H1 (cell line): ENCODE measurements around the gene MECR. TPM values are rescaled to one million over a fixed set of nuclear protein-coding genes. Genes with fewer than 3 reads are reported as not detected.

Source experiments
- CTCF ChIA-PET: fragments of 300-600 bp; sonication (Branson Sonifier 250); formaldehyde crosslinking; loops from one replicate; lab custom pipeline; 2021; ENCODE audit not compliant: partially characterized antibody; lab: Charles Lee
- POLR2A ChIA-PET: fragments of 300-600 bp; sonication (Branson Sonifier 250); formaldehyde crosslinking; loops from one replicate; lab custom pipeline; 2021; ENCODE audit warnings: inconsistent platforms; ENCODE audit not compliant: partially characterized antibody; lab: Charles Lee
- DNase-seq, 2 experiments: peaks; one replicate each; pipeline versions ENCODE4 v3.0.0 to v3.0.0-alpha.2; 2010 to 2022; ENCODE audit warnings: low spot score in 2 of 2, low read depth in 1 of 2, mixed read lengths in 1 of 2
- FAIRE-seq: peaks from 2 replicates; lab custom pipeline; 2011; peaks lifted over from hg19 to GRCh38; lab: Jason Lieb, UNC
- H2AFZ ChIP-seq: 2 replicates; pipeline ENCODE4 v1.8.1; 2012; ENCODE audit warnings: low read length, inconsistent platforms
- H2AK5ac ChIP-seq: 2 replicates; pipeline ENCODE4 v1.6.1; 2013; ENCODE audit warnings: low read depth, low read length
- H2BK120ac ChIP-seq: replicated peaks from 2 replicates; pipeline ENCODE3; 2013; ENCODE audit warnings: low read depth, low read length, inconsistent platforms
- H2BK12ac ChIP-seq: 2 replicates; pipeline ENCODE4 v1.6.1; 2013; ENCODE audit warnings: low read depth, low read length
- H2BK15ac ChIP-seq: 2 replicates; pipeline ENCODE4 v1.6.1; 2013; ENCODE audit warnings: low read length
- H2BK20ac ChIP-seq: 2 replicates; pipeline ENCODE4 v1.6.1; 2013; ENCODE audit warnings: low read length
- H2BK5ac ChIP-seq: 2 replicates; pipeline ENCODE4 v1.6.1; 2013; ENCODE audit warnings: low read depth, low read length
- H3K14ac ChIP-seq: 2 replicates; pipeline ENCODE4 v1.6.1; 2013; ENCODE audit warnings: inconsistent platforms; ENCODE audit not compliant: insufficient read length
- H3K18ac ChIP-seq: 2 replicates; pipeline ENCODE4 v1.6.1; 2013; ENCODE audit warnings: low read length; ENCODE audit errors: extremely low read depth
- H3K23ac ChIP-seq: 2 replicates; pipeline ENCODE4 v1.6.1; 2013; ENCODE audit warnings: inconsistent platforms; ENCODE audit not compliant: insufficient read length
- H3K23me2 ChIP-seq: 2 replicates; pipeline ENCODE4 v1.6.1; 2013; ENCODE audit warnings: low read depth, low read length
- H3K27ac ChIP-seq: 2 replicates; pipeline ENCODE4 v1.6.1; 2011; ENCODE audit warnings: low read depth, low read length, inconsistent platforms
- H3K27me3 ChIP-seq, 4 experiments: replicated peaks in 1 of 4; 1 replicate in 1 of 4; 2 replicates in 3 of 4; pipeline versions ENCODE4 v1.6.1 to v1.8.1; 2011 to 2013; ENCODE audit warnings: low read length in 3 of 4, mild to moderate bottlenecking in 3 of 4, inconsistent platforms in 2 of 4, mixed read lengths in 2 of 4, moderate library complexity in 1 of 4; ENCODE audit not compliant: control insufficient read depth in 3 of 4, insufficient read depth in 3 of 4; ENCODE audit errors: extremely low read depth in 1 of 4
- H3K36me3 ChIP-seq, 4 experiments: 2 replicates each; pipeline versions ENCODE4 v1.6.1 to v1.8.1; 2011 to 2013; ENCODE audit warnings: mild to moderate bottlenecking in 4 of 4, low read length in 3 of 4, moderate library complexity in 2 of 4, control low read depth in 1 of 4, inconsistent platforms in 1 of 4; ENCODE audit not compliant: insufficient read depth in 4 of 4, control insufficient read depth in 2 of 4
- H3K4ac ChIP-seq: replicated peaks from 2 replicates; pipeline ENCODE3; 2013; ENCODE audit warnings: low read length, low read depth, mixed read lengths, inconsistent platforms; ENCODE audit not compliant: insufficient read length
- H3K4me1 ChIP-seq, 4 experiments: replicated peaks in 1 of 4; 1 replicate in 1 of 4; 2 replicates in 3 of 4; pipeline versions ENCODE4 v1.6.1 to v1.8.1; 2011 to 2013; ENCODE audit warnings: low read length in 3 of 4, inconsistent platforms in 2 of 4, mixed read lengths in 1 of 4; ENCODE audit not compliant: insufficient read depth in 4 of 4, control insufficient read depth in 3 of 4
- H3K4me2 ChIP-seq, 2 experiments: 2 replicates each; pipeline versions ENCODE4 v1.6.1 to v1.8.1; 2011 to 2013; ENCODE audit warnings: low read depth in 2 of 2, low read length in 2 of 2, control low read depth in 1 of 2, inconsistent platforms in 1 of 2, mild to moderate bottlenecking in 1 of 2; ENCODE audit not compliant: insufficient read depth in 1 of 2
- H3K4me3 ChIP-seq, 4 experiments: fragments of 200-600, 300-600 bp in 1 of 4; sonication (generic), shearing (Covaris generic), sonication (Bioruptor Twin) in 1 of 4; 2 replicates each; pipeline versions ENCODE4 v1.5.1 to v1.8.1; 2011 to 2016; ENCODE audit warnings: low read length in 4 of 4, low read depth in 3 of 4, control low read depth in 2 of 4, inconsistent platforms in 2 of 4, mild to moderate bottlenecking in 2 of 4, mixed read lengths in 1 of 4, moderate library complexity in 1 of 4; ENCODE audit not compliant: insufficient read depth in 2 of 4; ENCODE audit errors: extremely low read depth in 1 of 4
- H3K56ac ChIP-seq: replicated peaks from 2 replicates; pipeline ENCODE3; 2013; ENCODE audit warnings: low read depth, mild to moderate bottlenecking, mixed read lengths, low read length, inconsistent platforms; ENCODE audit not compliant: insufficient read length
- H3K79me1 ChIP-seq: 2 replicates; pipeline ENCODE4 v1.6.1; 2013; ENCODE audit warnings: low read depth, low read length, control low read depth
- H3K79me2 ChIP-seq, 2 experiments: 2 replicates each; pipeline versions ENCODE4 v1.6.1 to v1.8.1; 2012 to 2013; ENCODE audit warnings: low read length in 2 of 2, mild to moderate bottlenecking in 2 of 2, inconsistent platforms in 1 of 2; ENCODE audit not compliant: insufficient read depth in 2 of 2, control insufficient read depth in 1 of 2
- H3K9ac ChIP-seq, 4 experiments: replicated peaks in 1 of 4; 1 replicate in 1 of 4; 2 replicates in 3 of 4; pipeline versions ENCODE4 v1.6.1 to v1.8.1; 2011 to 2013; ENCODE audit warnings: low read depth in 3 of 4, low read length in 3 of 4, control low read depth in 2 of 4, mild to moderate bottlenecking in 2 of 4, moderate library complexity in 2 of 4, inconsistent platforms in 1 of 4; ENCODE audit errors: extremely low read depth in 1 of 4
- H3K9me3 ChIP-seq, 2 experiments: 2 replicates each; pipeline versions ENCODE4 v1.6.1 to v1.8.1; 2012 to 2013; ENCODE audit warnings: mild to moderate bottlenecking in 2 of 2, moderate library complexity in 2 of 2, control low read depth in 1 of 2, inconsistent platforms in 1 of 2, low read depth in 1 of 2, low read length in 1 of 2, mixed read lengths in 1 of 2; ENCODE audit not compliant: insufficient read depth in 2 of 2
- H4K20me1 ChIP-seq, 2 experiments: replicated peaks in 1 of 2; 2 replicates each; pipeline versions ENCODE3 to v1.8.1; 2011 to 2013; ENCODE audit warnings: inconsistent platforms in 2 of 2, low read length in 2 of 2, mild to moderate bottlenecking in 1 of 2; ENCODE audit not compliant: insufficient read depth in 2 of 2, control insufficient read depth in 1 of 2
- H4K5ac ChIP-seq: 2 replicates; pipeline ENCODE4 v1.6.1; 2013; ENCODE audit warnings: low read length, low read depth, mixed read lengths, inconsistent platforms; ENCODE audit not compliant: insufficient read length
- H4K8ac ChIP-seq: 2 replicates; pipeline ENCODE4 v1.8.0; 2013; ENCODE audit warnings: mild to moderate bottlenecking, moderate library complexity, low read length, inconsistent platforms; ENCODE audit not compliant: insufficient read depth; ENCODE audit errors: extremely low read depth
- H4K91ac ChIP-seq: replicated peaks from 2 replicates; pipeline ENCODE3; 2013; ENCODE audit warnings: low read length, mixed read lengths, inconsistent platforms; ENCODE audit not compliant: insufficient read length
- POLR2A ChIP-seq, 2 experiments: IDR thresholded peaks; 1 replicate in 1 of 2; 2 replicates in 1 of 2; pipeline ENCODE4 v1.6.1; 2011; ENCODE audit warnings: low read depth in 2 of 2, low read length in 2 of 2, mild to moderate bottlenecking in 2 of 2; ENCODE audit errors: control extremely low read depth in 1 of 2
- RBBP5 ChIP-seq: IDR thresholded peaks from 2 replicates; pipeline ENCODE4 v1.7.1; 2012; ENCODE audit warnings: low read depth, mild to moderate bottlenecking, inconsistent platforms, low read length, moderate library complexity, borderline replicate concordance
- WGBS, 2 experiments: shearing (Covaris generic) in 1 of 2; methylation state at CpG; one replicate each; pipeline versions ENCODE4 v1.1.6 to v1.1.7; 2013 to 2015; ENCODE audit warnings: low lambda C conversion rate in 2 of 2, mixed read lengths in 2 of 2, inconsistent platforms in 1 of 2, low coverage in 1 of 2, missing lambda C conversion rate in 1 of 2; ENCODE audit not compliant: insufficient replicate concordance in 2 of 2, insufficient coverage in 1 of 2, insufficient read length in 1 of 2; ENCODE audit errors: extremely low coverage in 1 of 2, missing lambda C conversion rate in 1 of 2; 5-methylcytosine and 5-hydroxymethylcytosine counted together
- polyA plus RNA-seq, 7 experiments: library from polyadenylated mRNA; depleted of rRNA in 3 of 7; stranded (reverse) in 5 of 7; unstranded in 2 of 7; fragments of >200 nt in 5 of 7; fragments of 200-250 nt in 2 of 7; gene quantifications; 1 replicate in 5 of 7; 2 replicates in 1 of 7; 4 replicates in 1 of 7; pipeline versions ENCODE4 v1.2.1 to v1.2.3, GENCODE V29; 2011 to 2013; ENCODE audit warnings: missing spikeins in 2 of 7, mixed read lengths in 2 of 7
- total RNA-seq: library from RNA; stranded (reverse); fragmentation: NEBNext Ultra II Directional; extraction: Animal tissue kit (Norgen Biotek cat#: 25700); gene quantifications from 2 replicates; pipeline ENCODE4 v1.2.1, GENCODE V29; 2021

Gene MECR
- total and polyA plus RNA-seq, 2 of the 8 experiments (the other 6 are each of a cell fraction or from before 2014, with no cell fraction given) = 24.2 to 24.4 TPM

- H3K27me3 ChIP-seq = no peaks in the 10 kb centered on the region
- no peaks in the 10 kb centered on the region for H3K9me3 ChIP-seq
- peak in 1 of 2 experiments; percentile 30; a peak in 1 of 3 replicates for TF ChIP-seq POLR2A (IDR thresholded peaks at IDR 0.05; ENCODE audit: control extremely low read depth in 1 of 2, low read depth in 2 of 2, low read length in 2 of 2)
- TF ChIP-seq RBBP5 = no peak
- TF ChIP-seq, all 59 proteins: peak for 1
- POLR2A ChIA-PET = interaction anchor here (0.9 to 7.2 kb wide), 10 partner anchors 10 to 292 kb away, joined by 3 to 105 read pairs (median 4); partner anchors contain the start of genes EPB41 and TMEM200B
- Histone ChIP-seq H3K4me2 (peak overlapping the region; percentile 85 to 97), H3K14ac (no peak overlapping the region), H2BK12ac (no peak overlapping the region), H3K4me1 (peaks cover 2 to 6% (median 2%) of the 10 kb centered on the region in 4 experiments; a peak in 5 of 7 replicates), H4K91ac (no peak overlapping the region), H3K79me1 (no peaks in the 10 kb centered on the region; the same call in 1 of the 2 replicates), H2BK120ac (no peak overlapping the region), H4K8ac (no peak overlapping the region), H4K20me1 (peaks cover 11 to 19% of the 10 kb centered on the region in 2 experiments), H4K5ac (no peak overlapping the region), H3K79me2 (peaks cover 36 to 63% of the 10 kb centered on the region in 2 experiments), H2BK20ac (no peak overlapping the region), H2AFZ (no peak overlapping the region), H3K36me3 (peaks cover 0 to 5% (median 4%) of the 10 kb centered on the region in 4 experiments; a peak in 4 of 8 replicates), H3K9ac (no peak overlapping the region; a peak in 1 of 7 replicates), H3K23me2 (peaks cover 6% of the 10 kb centered on the region; the same call in 1 of the 2 replicates), H3K4ac (no peak overlapping the region), H3K56ac (no peak overlapping the region), H2BK15ac (no peak overlapping the region), H3K18ac (no peak overlapping the region), H2BK5ac (no peak overlapping the region), H3K23ac (no peak overlapping the region), H3K4me3 (peak overlapping the region; percentile 7 to 95 (median 84); a peak in 5 of 8 replicates), H2AK5ac (no peak overlapping the region), H3K27ac (no peak overlapping the region)
- 74% methylated on average over 4 of the region's 4 CpGs; no CpG with 5 or more reads in 1 of the 2 experiments for WGBS, 2 experiments
- no peak for FAIRE-seq
- CTCF ChIA-PET = interaction anchor here (0.6 to 3.2 kb wide), 10 partner anchors 13 to 840 kb away, joined by 3 to 12 read pairs (median 4); no protein-coding TSS in a partner anchor
- DNase-seq = no peak
Observed at GRCh38 chr1:29179641-29180184, 51.0 kb downstream of the MECR start.
